CD4-positive, alpha-beta memory T cell (primary cell): ENCODE results near the gene SENP3. TPM values are rescaled to one million over a fixed set of nuclear protein-coding genes. Genes with fewer than 3 reads are reported as not detected.

Experiments used
- CTCF ChIA-PET: fragments of 350-600 bp; sonication (Branson Sonifier 250); formaldehyde crosslinking; loops from one replicate; lab custom pipeline; 2021; ENCODE audit warnings: inconsistent platforms; ENCODE audit not compliant: partially characterized antibody; lab: Charles Lee
- POLR2A ChIA-PET: fragments of 350-600 bp; sonication (Branson Sonifier 250); formaldehyde crosslinking; loops from one replicate; lab custom pipeline; 2021; ENCODE audit not compliant: partially characterized antibody; lab: Charles Lee
- DNase-seq, 5 donors: peaks; one replicate each; pipeline versions ENCODE4 v3.0.0 to v3.0.0-alpha.2; 2020 to 2022; ENCODE audit warnings: mixed read lengths in 1 of 5
- H3K27ac ChIP-seq: one replicate; pipeline ENCODE4 v1.7.0; 2013; ENCODE audit warnings: low read depth, low read length
- H3K27me3 ChIP-seq: 2 replicates; pipeline ENCODE4 v1.7.0; 2013; ENCODE audit warnings: mild to moderate bottlenecking, low read length, moderate library complexity; ENCODE audit not compliant: insufficient read depth
- H3K36me3 ChIP-seq: 2 replicates; pipeline ENCODE4 v1.7.0; 2013; ENCODE audit warnings: mild to moderate bottlenecking, low read length, moderate library complexity; ENCODE audit not compliant: insufficient read depth
- H3K4me1 ChIP-seq: 2 replicates; pipeline ENCODE4 v1.7.0; 2013; ENCODE audit warnings: mild to moderate bottlenecking, low read length, moderate library complexity; ENCODE audit not compliant: insufficient read depth
- H3K4me3 ChIP-seq, 2 donors: one replicate each; pipeline ENCODE4 v1.7.0; 2013; ENCODE audit warnings: low read length in 2 of 2, mild to moderate bottlenecking in 1 of 2
- H3K9me3 ChIP-seq, 2 donors: one replicate each; pipeline ENCODE4 v1.7.0; 2013; ENCODE audit warnings: low read length in 2 of 2, control low read depth in 1 of 2; ENCODE audit not compliant: control insufficient read depth in 1 of 2
- H3K27ac Mint-ChIP-seq, 7 donors: one replicate each; pipeline ENCODE4 v1.8.0; 2020 to 2021; ENCODE audit warnings: mixed read lengths in 7 of 7, mild to moderate bottlenecking in 6 of 7, inconsistent platforms in 3 of 7, moderate library complexity in 3 of 7
- H3K27me3 Mint-ChIP-seq, 2 donors: one replicate each; pipeline ENCODE4 v1.8.0; 2020 to 2021; ENCODE audit warnings: mixed read lengths in 2 of 2
- H3K36me3 Mint-ChIP-seq, 2 donors: one replicate each; pipeline ENCODE4 v1.8.0; 2020 to 2021; ENCODE audit warnings: mixed read lengths in 2 of 2, inconsistent platforms in 1 of 2, mild to moderate bottlenecking in 1 of 2
- H3K4me1 Mint-ChIP-seq, 4 donors: one replicate each; pipeline ENCODE4 v1.8.0; 2020 to 2021; ENCODE audit warnings: mixed read lengths in 4 of 4, mild to moderate bottlenecking in 1 of 4
- H3K4me3 Mint-ChIP-seq, 8 donors: one replicate each; pipeline ENCODE4 v1.8.0; 2020 to 2021; ENCODE audit warnings: mixed read lengths in 8 of 8, mild to moderate bottlenecking in 7 of 8, moderate library complexity in 6 of 8, inconsistent platforms in 3 of 8
- H3K9me3 Mint-ChIP-seq, 8 donors: one replicate each; pipeline ENCODE4 v1.8.0; 2020 to 2021; ENCODE audit warnings: mixed read lengths in 8 of 8, mild to moderate bottlenecking in 5 of 8, inconsistent platforms in 3 of 8, moderate library complexity in 1 of 8
- intact Hi-C: fragments of 100-400 bp; cut with micrococcal nuclease; formaldehyde crosslinking; loops from one replicate; pipeline ENCODE4 v1.15.1; 2023
- polyA plus RNA-seq, 2 donors: library from polyadenylated mRNA; unstranded; fragments of 300-500 nt; fragmentation: Illumina TruSeq; gene quantifications; one replicate each; pipeline ENCODE4 v1.2.3, GENCODE V29; 2021
- total RNA-seq, 2 experiments: library from RNA; stranded (reverse); gene quantifications; one replicate each; pipeline ENCODE4 v1.2.3, GENCODE V29; 2021

Gene SENP3
- total and polyA plus RNA-seq, 4 experiments from 2014 or later: 13.1 to 40.1 (median 26.6) TPM

DNA sequence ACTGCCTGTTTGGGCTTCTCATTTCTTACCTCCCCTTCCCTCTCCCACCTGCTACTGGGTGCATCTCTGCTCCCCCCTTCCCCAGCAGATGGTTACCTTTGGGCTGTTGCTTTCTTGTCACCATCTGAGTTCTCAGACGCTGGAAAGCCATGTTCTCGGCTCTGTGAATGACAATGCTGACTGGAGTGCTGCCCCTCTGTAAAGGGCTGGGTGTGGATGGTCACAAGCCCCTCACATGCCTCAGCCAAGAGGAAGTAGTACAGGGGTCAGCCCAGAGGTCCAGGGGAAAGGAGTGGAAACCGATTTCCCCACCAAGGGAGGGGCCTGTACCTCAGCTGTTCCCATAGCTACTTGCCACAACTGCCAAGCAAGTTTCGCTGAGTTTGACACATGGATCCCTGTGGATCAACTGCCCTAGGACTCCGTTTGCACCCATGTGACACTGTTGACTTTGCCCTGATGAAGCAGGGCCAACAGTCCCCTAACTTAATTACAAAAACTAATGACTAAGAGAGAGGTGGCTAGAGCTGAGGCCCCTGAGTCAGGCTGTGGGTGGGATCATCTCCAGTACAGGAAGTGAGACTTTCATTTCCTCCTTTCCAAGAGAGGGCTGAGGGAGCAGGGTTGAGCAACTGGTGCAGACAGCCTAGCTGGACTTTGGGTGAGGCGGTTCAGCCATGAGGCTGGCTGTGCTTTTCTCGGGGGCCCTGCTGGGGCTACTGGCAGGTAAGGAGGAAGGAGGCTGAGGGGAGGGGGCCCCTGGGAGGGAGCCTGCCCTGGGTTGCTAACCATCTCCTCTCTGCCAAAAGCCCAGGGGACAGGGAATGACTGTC, 17.5 kb downstream of the SENP3 start, which contains the start of gene CD68:
TSS of gene CD68 (plus strand) at position 638 of the 833 bp plus-strand sequence. CDS start at position 678, 40 bp downstream.
- H3K4me3 Mint-ChIP-seq: peak within 1 kb of the TSS in 6 of 8 donors; percentile 17 to 74 (median 38)
- no peaks in the 10 kb centered on the region for H3K27me3 ChIP-seq
- ChIA-PET CTCF (interaction anchor here (1.7 to 2.1 kb wide), 2 partner anchors 10 to 19 kb away, joined by 4 to 8 read pairs; no protein-coding TSS in a partner anchor), POLR2A (interaction anchor here (0.8 to 2.9 kb wide), 10 partner anchors 7 to 250 kb away, joined by 3 to 25 read pairs (median 4); partner anchors contain the start of genes NEURL4, POLR2A, SAT2 and TMEM102)
- no peak within 1 kb of the TSS for H3K4me3 ChIP-seq
- peak within 1 kb of the TSS; percentile 36 for H3K27ac ChIP-seq
- H3K27me3 Mint-ChIP-seq: no peaks in the 10 kb centered on the region
- peaks cover 51% of the 10 kb centered on the region for H3K36me3 ChIP-seq
- H3K9me3 Mint-ChIP-seq: peaks cover 0 to 16% (median 0%) of the 10 kb centered on the region in 8 donors
- intact Hi-C loops: no loop called here
- peaks cover 34 to 90% (median 64%) of the 10 kb centered on the region in 4 donors for H3K4me1 Mint-ChIP-seq
- H3K4me1 ChIP-seq: peaks cover 71% of the 10 kb centered on the region
- H3K9me3 ChIP-seq: no peaks in the 10 kb centered on the region
- peak in 3 of 5 donors; percentile 35 to 71 (median 38) for DNase-seq
- peak within 1 kb of the TSS; percentile 79 to 98 (median 92) for H3K27ac Mint-ChIP-seq
- H3K36me3 Mint-ChIP-seq: peaks cover 46 to 71% of the 10 kb centered on the region in 2 donors

DNA sequence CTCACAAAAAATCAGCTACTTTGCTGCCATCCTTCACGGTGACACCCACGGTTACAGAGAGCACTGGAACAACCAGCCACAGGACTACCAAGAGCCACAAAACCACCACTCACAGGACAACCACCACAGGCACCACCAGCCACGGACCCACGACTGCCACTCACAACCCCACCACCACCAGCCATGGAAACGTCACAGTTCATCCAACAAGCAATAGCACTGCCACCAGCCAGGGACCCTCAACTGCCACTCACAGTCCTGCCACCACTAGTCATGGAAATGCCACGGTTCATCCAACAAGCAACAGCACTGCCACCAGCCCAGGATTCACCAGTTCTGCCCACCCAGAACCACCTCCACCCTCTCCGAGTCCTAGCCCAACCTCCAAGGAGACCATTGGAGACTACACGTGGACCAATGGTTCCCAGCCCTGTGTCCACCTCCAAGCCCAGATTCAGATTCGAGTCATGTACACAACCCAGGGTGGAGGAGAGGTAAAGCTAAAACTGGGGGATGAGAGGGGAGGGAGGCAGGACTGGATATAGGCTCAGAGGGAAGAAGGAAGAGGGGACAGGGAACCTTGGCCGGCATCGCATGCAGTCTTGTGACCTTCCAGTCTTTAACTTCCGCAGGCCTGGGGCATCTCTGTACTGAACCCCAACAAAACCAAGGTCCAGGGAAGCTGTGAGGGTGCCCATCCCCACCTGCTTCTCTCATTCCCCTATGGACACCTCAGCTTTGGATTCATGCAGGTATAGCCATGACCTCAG, 18.3 kb downstream of the SENP3 start:
- H3K27ac ChIP-seq: peak overlapping the region; percentile 36
- no peak for DNase-seq
- H3K4me3 ChIP-seq: no peak overlapping the region
- peak overlapping the region in 3 of 8 donors; percentile 17 to 74 (median 51) for H3K4me3 Mint-ChIP-seq
- intact Hi-C loops: no loop called here
- H3K9me3 ChIP-seq: no peaks in the 10 kb centered on the region
- H3K27me3 Mint-ChIP-seq: no peaks in the 10 kb centered on the region
- H3K36me3 ChIP-seq: peaks cover 42% of the 10 kb centered on the region
- peaks cover 42 to 68% of the 10 kb centered on the region in 2 donors for H3K36me3 Mint-ChIP-seq
- ChIA-PET POLR2A (interaction anchor here (0.7 to 2.9 kb wide), 14 partner anchors 8 to 251 kb away, joined by 3 to 25 read pairs (median 5); partner anchors contain the start of genes FXR2, NEURL4, POLR2A and SAT2), CTCF (interaction anchor here (1.1 to 2.1 kb wide), 3 partner anchors 9 to 21 kb away, joined by 4 to 8 read pairs (median 5); no protein-coding TSS in a partner anchor)
- H3K9me3 Mint-ChIP-seq: peaks cover 0 to 16% (median 0%) of the 10 kb centered on the region in 8 donors
- peaks cover 71% of the 10 kb centered on the region for H3K4me1 ChIP-seq
- H3K4me1 Mint-ChIP-seq: peaks cover 29 to 90% (median 62%) of the 10 kb centered on the region in 4 donors
- no peaks in the 10 kb centered on the region for H3K27me3 ChIP-seq
- H3K27ac Mint-ChIP-seq: peak overlapping the region; percentile 69 to 98 (median 85)

DNA sequence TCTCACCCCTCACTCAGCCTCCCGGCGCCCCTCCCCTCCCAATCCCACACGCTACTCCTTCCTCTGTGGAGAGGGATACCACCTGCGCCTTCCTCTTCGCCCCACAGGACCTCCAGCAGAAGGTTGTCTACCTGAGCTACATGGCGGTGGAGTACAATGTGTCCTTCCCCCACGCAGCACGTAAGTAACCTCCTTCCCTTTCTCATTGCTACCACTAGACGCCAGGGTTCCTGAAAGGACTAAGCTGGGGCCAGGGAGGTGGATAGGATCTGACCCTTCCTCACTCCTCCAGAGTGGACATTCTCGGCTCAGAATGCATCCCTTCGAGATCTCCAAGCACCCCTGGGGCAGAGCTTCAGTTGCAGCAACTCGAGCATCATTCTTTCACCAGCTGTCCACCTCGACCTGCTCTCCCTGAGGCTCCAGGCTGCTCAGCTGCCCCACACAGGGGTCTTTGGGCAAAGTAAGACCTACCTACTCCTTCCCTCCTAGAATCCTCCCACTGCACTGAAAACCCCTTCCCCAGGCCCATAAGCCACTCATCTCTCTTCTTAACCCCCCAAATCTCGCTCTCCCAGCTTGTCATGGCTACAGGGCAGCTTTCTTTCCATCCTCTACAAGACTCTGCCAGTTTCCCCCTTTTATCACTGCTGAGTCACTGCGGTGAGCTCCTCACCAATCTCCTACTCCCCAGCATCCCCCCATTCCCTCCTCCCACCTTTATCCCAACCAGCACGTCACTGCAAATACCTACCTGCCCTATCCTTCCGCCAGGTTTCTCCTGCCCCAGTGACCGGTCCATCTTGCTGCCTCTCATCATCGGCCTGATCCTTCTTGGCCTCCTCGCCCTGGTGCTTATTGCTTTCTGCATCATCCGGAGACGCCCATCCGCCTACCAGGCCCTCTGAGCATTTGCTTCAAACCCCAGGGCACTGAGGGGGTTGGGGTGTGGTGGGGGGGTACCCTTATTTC, 19.2 kb downstream of the SENP3 start:
- no peaks in the 10 kb centered on the region for H3K9me3 ChIP-seq
- H3K27me3 Mint-ChIP-seq: no peaks in the 10 kb centered on the region
- H3K36me3 ChIP-seq: peaks cover 34% of the 10 kb centered on the region
- H3K4me1 Mint-ChIP-seq: peaks cover 30 to 88% (median 59%) of the 10 kb centered on the region in 4 donors
- POLR2A ChIA-PET: interaction anchor here (0.7 to 2.9 kb wide), 9 partner anchors 9 to 236 kb away, joined by 3 to 25 read pairs (median 5); partner anchors contain the start of genes FXR2, POLR2A, SENP3 and TP53
- CTCF ChIA-PET: interaction anchor here (1.1 to 2.1 kb wide), 3 partner anchors 8 to 21 kb away, joined by 4 to 8 read pairs (median 5); no protein-coding TSS in a partner anchor
- peaks cover 33 to 60% of the 10 kb centered on the region in 2 donors for H3K36me3 Mint-ChIP-seq
- H3K4me3 Mint-ChIP-seq: peak overlapping the region in 3 of 8 donors; percentile 46 to 57 (median 46)
- intact Hi-C loops: no loop called here
- no peak overlapping the region for H3K4me3 ChIP-seq
- peaks cover 0 to 14% (median 0%) of the 10 kb centered on the region in 8 donors for H3K9me3 Mint-ChIP-seq
- no peak overlapping the region for H3K27ac ChIP-seq
- peaks cover 71% of the 10 kb centered on the region for H3K4me1 ChIP-seq
- H3K27me3 ChIP-seq: no peaks in the 10 kb centered on the region
- peak in 1 of 5 donors; percentile 15 for DNase-seq
- H3K27ac Mint-ChIP-seq: peak overlapping the region in 6 of 7 donors; percentile 38 to 98 (median 82)

DNA sequence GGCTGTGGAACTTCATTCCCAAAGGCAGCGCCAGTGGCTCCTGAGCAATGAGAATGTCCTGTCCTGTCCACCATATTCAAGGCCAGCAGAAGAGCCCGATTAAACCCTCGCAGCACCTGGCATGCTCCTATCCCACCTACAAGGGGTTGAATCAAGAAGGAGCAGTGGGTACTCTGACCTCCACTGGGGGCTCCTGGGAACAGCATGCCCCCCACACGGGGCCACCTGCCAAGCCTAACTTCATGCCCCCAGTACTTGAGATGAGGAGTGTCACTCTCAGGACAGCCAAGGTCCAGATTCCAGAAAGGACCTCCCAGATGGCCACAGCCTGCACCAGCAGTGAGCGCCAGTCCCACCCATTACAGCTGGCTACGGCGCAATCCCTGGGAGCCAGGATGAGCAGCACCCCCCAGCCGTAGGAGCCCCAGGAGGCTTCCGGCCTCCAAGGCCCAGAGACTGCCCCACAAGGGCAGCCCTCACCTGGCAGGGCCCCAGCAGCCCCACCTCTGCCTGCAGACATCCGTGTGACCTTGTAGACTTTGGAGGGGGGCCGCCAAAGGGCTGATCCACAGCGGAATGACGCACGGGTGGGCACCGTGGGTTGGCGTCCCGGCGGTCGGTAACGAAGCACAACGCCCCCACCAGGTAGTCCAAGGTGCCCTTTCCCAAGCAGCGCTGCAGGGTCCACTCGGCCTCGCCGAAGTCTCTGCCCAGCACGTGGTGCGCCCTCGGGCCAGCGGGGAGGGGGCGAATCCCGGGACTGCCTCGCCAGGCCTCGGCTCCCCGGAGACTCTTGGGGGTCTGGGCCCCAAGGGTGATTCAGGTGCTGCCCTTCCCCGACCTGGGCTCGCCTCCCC, 20.9 kb downstream of the SENP3 start:
- Mint-ChIP-seq H3K36me3 (peaks cover 17 to 49% of the 10 kb centered on the region in 2 donors), H3K4me1 (peaks cover 23 to 73% (median 49%) of the 10 kb centered on the region in 4 donors), H3K9me3 (peaks cover 0 to 11% (median 0%) of the 10 kb centered on the region in 8 donors), H3K27me3 (no peaks in the 10 kb centered on the region), H3K27ac (peak overlapping the region in 6 of 7 donors; percentile 29 to 100 (median 68)), H3K4me3 (peak overlapping the region; percentile 3 to 100 (median 33))
- H3K4me3 ChIP-seq: peak overlapping the region in 1 of 2 donors; percentile 92
- no peaks in the 10 kb centered on the region for H3K9me3 ChIP-seq
- H3K27ac ChIP-seq: peak overlapping the region; percentile 97
- peaks cover 55% of the 10 kb centered on the region for H3K4me1 ChIP-seq
- H3K27me3 ChIP-seq: no peaks in the 10 kb centered on the region
- peaks cover 28% of the 10 kb centered on the region for H3K36me3 ChIP-seq
- CTCF ChIA-PET: interaction anchor here (2.5 to 3.2 kb wide), 3 partner anchors 8 to 147 kb away, joined by 12 to 22 read pairs (median 19); partner anchors contain the start of genes TMEM102, TP53 and WRAP53
- intact Hi-C loops: loop anchor here (1.0 kb wide), 4 partner anchors 10 to 275 kb away; partner anchors contain the start of genes EIF5A and SENP3
- POLR2A ChIA-PET: interaction anchor here (0.8 to 9.5 kb wide), 25 partner anchors 10 to 536 kb away, joined by 3 to 220 read pairs (median 6); partner anchors contain the start of genes ACADVL, ACAP1, CTDNEP1 and DLG4
- no peak for DNase-seq
